OCI-LY7 (cell line): Measurements from ENCODE around the gene NEMP2.

Experiments
- CTCF ChIP-seq: fragments of 200-600 bp; sonication (generic); conservative IDR thresholded peaks from 2 replicates; pipeline ENCODE4 v1.5.1; 2014; ENCODE audit warnings: mild to moderate bottlenecking, antibody characterized with exemption, low read length, moderate library complexity, mixed read lengths
- EZH2phosphoT487 ChIP-seq: fragments of 200-600 bp; sonication (generic); IDR thresholded peaks from 2 replicates; pipeline ENCODE4 v1.6.1; 2018; ENCODE audit warnings: low read depth, borderline replicate concordance, mild to moderate bottlenecking, mixed run types, antibody characterized with exemption, low read length, moderate library complexity, mixed read lengths

DNA sequence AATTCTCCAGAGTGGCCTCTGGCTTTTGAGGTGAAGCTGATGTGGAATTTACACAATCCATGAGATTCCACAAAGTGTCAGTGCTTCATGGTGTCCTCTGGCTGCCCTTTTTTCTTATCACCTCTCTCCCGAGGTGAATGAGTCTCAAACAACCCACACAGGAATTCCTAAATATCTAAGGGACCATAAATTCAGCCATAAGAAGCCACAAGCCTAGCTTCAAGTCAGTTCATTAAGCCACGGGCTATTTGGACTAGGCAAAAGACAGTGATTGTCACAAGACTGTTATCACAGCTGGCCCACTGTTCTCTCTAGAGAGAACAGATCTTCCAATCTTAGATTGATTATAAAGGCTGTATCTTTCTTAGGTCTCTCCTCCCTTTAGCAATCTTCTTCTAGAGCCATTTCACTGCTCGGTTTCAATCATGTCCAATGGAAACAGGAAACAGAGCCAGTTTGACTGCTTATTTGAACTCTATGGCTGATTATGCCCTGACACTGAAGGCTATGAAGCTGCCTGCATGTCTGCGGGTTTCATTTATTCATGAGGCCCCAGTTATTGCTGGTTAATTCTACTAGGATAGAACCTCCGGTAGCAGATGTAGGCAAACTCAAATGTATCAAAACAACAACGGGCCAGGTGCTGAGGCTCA lies 4.1 kb downstream of the NEMP2 start:
- TF ChIP-seq CTCF (no peak), EZH2phosphoT487 (no peak)
